TTC549 (cell line): ENCODE measurements around the gene ACE.

ENCODE experiments used
- FAIRE-seq: peaks from 2 replicates; lab custom pipeline; 2012; peaks lifted over from hg19 to GRCh38; lab: Jason Lieb, UNC

The ACE gene

DNA sequence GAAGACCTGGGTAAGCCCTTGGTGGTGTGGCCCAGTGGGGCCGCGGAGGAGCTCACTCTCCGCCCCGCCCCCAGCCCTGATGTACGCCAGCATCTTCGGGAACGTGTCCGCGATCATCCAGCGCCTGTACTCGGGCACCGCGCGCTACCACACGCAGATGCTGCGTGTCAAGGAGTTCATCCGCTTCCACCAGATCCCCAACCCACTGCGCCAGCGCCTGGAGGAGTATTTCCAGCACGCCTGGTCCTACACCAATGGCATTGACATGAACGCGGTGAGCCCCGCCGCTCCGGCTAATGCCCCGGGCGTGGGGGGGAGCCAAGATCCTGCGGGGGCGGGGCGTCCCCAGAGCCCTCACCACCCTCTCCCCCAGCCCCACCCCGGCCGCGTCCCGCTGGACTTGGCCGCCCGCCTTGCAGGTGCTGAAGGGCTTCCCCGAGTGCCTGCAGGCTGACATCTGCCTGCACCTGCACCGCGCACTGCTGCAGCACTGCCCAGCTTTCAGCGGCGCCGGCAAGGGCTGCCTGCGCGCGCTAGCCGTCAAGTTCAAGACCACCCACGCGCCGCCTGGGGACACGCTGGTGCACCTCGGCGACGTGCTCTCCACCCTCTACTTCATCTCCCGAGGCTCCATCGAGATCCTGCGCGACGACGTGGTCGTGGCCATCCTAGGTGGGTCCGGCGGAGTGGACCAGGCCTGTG lies 61.3 kb downstream of the ACE start:
- no peak for FAIRE-seq

DNA sequence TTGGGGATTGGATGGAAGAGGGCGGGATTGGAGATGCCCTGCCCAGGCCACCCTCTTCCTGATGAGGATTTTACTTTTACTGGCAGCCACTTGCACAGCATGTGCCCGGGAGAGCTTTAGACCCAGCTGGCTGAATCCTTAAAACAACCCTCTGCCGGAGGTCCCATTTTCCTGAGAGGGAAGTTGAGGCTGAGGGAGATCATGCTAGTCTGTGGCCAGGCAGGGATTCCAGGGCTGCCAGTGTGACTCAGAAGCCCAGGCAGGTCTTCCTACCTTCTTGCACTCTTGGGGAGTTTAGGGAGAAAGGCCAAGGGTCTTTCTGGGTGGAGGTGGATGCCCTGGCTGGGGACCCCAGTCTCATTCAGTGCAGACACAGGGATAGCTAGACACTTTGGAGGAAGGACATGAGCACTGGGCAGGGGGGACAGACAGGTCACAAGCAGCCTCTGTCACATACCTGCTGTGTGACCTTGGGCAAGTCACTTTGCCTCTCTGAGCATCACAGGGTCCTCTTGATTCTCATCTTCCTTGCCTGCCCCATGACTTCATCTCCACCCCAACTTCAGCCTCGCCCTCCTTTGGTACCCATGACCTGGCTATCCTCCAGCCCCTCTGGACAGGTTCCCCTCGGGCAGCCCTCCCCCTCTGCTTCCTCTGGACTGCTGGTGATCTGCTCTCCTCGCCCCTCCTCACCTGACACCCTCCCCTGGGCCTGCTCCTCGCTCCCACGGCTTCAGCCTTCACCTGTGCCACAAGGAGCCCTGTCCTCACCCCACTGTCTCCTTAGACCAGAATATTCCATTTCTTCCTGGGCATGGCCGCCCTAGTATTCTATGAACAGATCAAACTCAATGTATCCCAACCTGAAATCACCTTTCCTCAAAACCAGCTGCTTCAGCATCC lies 62.1 kb downstream of the ACE start:
- FAIRE-seq, result no peak

DNA sequence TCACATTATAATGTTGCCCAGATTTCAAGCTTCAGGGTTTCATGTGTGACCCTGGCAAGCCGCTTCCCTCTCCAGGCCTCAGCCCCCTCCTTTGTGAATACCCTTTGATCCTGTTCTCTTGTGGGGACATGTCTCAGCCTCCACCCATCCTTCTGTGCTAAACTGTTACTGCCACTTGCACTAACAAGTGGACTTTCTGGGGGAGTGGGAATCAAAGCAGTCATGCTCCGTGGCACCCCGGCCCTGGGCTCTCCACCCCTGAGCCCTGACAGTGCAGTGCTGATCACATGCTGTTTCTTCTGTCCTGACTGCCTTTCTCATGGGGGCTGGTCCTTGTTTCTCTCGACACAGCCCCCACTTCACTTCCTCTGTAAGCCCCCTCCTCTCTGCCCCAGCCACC lies 63.7 kb downstream of the ACE start:
- FAIRE-seq, result no peak

DNA sequence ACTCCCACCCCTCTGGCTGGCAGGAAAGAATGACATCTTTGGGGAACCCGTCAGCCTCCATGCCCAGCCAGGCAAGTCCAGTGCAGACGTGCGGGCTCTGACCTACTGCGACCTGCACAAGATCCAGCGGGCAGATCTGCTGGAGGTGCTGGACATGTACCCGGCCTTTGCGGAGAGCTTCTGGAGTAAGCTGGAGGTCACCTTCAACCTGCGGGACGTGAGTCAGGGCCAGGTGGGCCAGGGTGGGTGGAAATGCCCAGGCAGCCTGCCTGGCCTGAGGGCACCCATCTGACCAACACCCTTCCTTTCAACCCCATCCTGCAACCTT lies 65.3 kb downstream of the ACE start:
- no peak for FAIRE-seq

- FAIRE-seq, result no peak
These were observed 66.3 kb downstream of the ACE start for GRCh38 chr17:63542942-63543821.

GRCh38 chr17:63543822-63544420 lies 67.1 kb downstream of the ACE start:
- no peak for FAIRE-seq

- FAIRE-seq, result no peak
These were observed 67.8 kb downstream of the ACE start for GRCh38 chr17:63544467-63545301.

GRCh38 chr17:63546308-63547082 lies 69.6 kb downstream of the ACE start:
- no peak for FAIRE-seq

DNA sequence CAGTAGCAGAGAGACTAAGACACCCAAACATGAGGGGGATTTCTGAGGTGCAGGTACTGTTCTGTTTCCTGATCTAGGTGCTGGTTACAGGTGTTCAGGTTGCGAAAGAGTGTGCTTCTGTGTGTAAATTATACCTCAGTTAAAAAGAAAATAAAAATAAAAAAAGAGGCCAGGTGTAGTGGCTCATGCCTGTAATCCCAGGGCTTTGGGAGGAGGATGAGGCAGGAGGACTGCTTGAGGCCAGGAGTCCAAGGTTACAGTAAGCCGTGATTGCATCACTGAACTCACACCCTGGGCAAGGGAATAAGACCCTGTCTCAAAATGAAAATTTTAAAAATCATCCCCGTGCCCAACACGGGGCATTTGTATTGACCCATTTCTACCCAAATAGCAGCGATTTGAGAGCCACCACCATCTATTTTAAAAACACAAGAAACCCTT lies 70.2 kb downstream of the ACE start:
- FAIRE-seq, result no peak
